HG03045 (cell line): Measurements from ENCODE around the gene NPAS3.

Source experiments
- ATAC-seq: cut with Tn5 transposase; IDR thresholded peaks from one replicate; pipeline ENCODE4 v1.9.1; 2021; ENCODE audit warnings: mild to moderate bottlenecking, moderate library complexity; ENCODE audit not compliant: unreplicated experiment

The NPAS3 gene

DNA sequence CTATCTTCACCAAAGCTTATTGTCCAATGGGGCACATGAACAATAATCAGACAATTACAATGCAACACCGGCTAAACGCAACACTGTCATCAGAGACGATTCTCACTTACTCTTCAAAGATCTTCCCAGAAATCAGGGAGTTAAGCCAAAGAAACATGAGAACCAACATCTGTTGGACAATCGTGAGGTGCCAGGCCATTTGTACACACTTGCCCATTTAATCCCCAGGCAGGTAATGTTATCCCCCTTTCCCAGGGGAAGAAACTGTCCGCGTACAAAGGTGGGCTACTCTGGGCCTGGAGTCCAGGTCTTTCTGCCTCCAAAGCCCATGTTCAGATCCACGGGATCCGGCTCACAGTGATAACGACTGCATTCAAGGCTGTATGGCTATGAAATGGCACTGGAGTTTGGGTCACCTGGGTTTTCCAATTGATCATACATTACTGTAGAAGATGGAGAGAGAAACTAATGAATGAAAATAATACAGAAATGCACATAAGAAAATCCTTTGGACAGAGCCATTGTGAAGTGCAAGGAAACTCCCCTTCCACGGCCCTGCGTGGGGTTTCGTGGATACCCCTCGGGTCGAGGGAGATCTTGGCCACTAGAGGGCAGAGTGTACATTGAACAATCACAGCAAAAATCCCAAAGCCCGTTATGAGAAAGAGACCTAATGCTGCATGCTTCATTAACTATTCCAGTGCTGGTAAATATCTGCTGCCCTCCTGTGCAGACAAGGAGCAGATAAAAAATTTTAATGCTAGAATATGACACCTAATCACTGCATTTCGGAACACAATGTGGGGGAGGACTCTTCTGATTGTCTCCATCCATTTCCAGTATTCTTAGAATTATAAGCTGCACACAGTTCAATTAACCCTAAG lies 900.8 kb downstream of the NPAS3 start:
- ATAC-seq, result no peak

DNA sequence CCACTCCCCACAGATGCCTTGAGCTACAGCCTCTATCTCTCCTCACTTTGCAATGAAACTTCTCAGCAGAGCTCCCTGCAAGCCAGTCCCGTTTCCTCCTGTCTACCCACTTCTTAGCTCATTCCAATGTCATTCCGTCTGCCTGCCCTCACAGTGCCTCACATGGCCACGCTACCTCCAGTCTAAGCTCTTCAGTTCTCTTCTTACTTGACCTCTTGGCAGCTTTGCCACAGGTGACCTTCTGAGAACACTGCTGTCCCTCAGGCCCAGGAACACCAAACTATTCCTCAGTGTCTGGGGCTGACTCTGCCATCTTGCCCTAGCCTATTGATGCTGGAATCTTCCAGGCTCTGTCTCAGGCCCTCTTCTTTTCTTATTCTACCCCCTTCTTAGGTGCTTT lies 902.1 kb downstream of the NPAS3 start:
- ATAC-seq, result no peak

DNA sequence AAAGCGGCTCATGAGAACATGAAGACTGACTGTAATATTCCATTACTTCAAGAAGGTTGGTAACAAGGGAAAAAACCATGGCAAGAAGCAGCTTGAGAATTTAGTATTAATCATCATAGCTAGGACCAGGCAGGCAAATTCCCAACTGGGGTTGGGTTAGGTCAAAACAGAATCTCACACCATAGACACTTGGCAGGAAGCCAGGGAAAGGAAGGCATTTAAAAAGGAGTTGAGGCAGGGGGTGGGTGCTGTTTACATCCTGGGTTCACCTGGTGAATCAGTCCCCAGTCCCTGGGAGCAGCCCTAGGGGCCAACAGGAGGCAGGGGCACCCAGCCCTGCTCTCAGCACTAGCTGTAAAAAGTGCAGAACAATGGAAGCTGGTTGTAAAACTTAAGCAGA lies 903.6 kb downstream of the NPAS3 start:
- no peak for ATAC-seq

DNA sequence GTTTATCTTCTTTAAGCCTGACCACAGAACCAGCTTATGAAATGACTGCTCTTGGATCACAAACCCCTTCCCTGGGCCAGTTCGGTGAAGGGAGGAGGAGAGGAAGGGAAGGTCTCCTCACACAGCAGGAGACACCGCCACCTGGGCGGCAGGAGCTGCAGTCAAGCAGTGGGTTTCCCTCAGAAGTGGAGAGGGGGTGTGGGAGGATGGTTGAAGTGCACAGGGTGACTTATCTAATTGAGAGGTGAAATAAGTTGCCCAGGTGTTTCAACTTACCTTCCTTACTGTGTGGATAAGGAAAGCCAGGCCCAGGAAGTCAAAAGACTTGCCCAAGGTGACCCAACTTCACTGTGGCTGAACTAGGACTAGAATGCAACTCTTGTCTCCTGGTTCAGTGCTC lies 905.4 kb downstream of the NPAS3 start:
- ATAC-seq, result no peak

DNA sequence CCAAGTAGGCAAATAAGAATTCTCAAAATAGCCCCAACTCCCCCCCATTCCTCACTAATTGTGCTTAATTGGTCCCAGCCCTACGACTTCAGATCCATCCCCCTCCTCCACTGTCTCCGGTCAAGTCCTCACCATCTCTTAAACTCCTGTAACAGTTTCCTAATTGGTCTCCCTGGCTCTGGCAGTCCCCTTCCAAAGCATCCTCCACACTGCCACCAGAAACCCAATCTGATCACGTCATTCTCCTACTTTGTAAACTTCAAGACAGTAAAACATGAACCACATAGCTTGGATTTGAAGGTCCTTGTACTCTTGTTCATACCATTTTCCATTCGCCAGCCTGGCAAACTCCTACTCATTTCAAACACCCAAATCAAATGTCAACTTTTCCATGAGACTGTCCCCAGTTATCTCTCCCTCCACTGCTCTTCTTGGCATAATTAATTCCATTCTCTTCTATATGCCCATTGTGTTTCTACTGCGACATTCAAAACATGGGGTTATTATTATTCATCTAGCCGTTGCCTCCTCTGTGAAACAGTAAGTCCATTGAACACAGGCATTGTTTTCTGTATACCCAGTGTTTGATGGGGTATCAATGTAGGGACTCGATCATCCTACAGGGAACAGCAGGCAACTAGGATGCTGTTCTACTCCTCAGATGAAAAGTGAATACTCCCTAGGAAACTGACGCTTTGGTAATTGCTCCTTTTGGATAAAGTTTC lies 907.6 kb downstream of the NPAS3 start:
- ATAC-seq, result no peak

DNA sequence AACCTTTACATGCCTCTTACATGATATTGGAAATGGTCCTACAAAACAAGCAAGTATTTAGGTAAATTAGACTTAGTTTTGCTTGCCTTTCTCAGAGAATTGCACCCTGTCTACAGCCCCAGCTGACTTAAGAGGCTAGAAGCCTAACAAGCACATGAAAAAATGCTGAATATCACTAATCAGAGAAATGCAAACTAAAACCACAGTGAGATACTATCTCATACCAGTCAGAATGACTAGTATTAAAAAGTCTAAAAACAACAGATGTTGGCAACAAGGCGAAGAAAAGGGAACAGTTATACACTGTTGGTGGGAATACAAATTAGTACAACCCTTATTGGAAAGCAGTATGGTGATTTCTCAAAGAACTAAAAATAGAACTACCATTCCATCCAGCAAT lies 908.4 kb downstream of the NPAS3 start:
- no peak for ATAC-seq

DNA sequence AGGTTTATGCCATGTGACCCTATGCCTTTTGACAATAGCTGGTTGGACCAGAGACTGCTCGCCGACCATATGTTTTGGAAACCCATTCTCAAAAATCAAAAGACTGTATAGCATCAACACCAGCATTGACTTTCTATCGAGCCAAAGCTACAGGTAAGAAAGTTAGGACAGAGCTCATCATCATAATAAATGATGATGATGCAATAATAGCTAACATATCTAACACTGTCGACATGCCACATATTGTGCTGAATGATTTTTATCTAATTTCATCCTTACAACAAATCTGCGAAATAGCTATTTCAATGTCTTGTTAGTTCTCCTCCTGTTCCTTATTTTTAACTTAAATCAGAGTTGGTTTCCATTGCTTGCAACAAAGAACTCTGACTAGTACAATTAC lies 909.3 kb downstream of the NPAS3 start:
- no peak for ATAC-seq

DNA sequence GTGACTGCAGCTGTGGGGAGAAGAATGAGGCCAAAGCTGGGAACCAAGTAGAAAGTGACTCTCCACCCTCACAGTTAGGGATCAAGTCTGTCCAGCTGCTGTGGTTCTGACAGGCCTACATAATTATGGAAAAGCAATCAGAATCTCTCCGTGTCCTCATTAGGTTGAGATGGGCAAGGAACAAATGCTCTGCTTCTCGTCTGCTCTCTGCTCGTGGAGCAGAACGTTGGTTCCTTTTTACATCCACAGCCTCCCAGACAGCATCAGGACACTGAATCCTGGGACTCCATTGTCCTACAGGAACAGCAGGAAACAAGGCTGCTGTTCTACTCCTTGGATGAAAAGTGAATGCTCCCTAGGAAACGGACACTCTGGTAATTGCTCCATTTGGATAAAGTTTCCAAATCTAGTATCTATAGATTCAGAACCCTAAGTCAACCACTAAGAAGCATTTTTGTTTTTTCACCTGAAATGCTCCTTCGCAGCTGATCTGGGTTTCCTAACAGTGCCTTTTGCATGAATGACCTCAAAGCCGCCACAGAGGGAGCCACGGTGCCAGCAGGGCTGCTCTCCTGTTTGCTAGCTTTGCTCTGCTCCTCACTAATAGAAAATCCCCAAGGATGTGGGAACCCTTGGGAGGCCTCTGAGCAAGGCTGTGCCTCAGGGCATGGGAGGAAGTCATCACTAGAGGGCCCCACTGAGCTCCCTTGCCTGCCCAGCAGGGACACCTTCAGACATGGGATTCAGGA lies 910.2 kb downstream of the NPAS3 start:
- no peak for ATAC-seq

DNA sequence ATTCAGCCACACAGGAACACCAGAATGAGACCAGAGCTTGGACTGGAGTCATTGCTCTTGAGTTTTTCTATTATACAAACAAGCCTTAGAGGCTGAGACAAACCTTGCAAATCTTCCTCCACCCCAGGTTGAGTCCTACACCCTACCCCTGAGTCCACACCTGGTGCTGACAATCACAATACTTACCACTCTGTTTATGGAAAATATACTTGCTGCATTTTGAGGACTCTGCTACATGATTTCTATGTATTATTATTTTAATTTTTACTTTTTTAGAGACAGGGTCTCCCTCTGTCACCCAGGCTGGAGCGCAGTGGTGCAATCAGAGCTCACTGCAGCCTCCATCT lies 910.7 kb downstream of the NPAS3 start:
- no peak for ATAC-seq

DNA sequence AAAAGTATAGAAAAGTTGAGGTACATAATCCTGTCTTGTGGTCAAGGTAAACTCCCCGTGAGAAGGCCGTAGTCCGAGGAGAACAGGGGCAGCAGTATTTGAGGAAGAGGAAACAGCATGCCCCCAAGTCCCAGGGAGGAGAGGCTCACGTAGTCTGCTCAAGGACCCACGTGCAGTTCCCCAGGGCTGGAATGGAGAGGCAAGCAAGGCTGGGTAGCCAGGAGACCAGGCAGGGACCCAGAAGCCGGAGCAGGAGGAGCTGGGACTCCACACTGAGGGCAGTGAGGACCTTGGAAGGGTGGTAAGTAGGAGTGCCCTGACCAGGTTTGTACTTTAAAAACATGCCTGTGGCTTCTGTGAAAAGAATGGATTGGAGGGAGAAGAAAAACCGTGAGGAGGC lies 912.1 kb downstream of the NPAS3 start:
- no peak for ATAC-seq

DNA sequence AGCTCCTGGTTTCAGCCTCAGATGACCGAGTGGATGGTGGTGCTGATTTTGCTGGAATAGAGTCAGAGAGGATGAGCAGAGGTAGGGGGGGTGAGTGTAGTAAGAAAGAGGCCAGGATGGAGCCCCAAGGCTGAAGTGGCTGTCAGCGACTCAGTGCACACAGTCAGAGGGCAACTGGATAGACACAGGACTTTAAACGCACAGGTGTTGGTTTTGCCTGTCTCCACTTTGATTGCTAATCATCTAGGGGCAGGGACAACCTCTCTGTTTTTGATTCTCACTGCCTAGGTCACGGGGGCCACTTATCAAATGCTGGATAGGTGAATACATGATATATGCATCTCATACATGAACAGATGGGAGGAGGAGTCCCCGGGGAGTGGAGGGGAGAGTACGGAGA lies 912.7 kb downstream of the NPAS3 start:
- no peak for ATAC-seq

DNA sequence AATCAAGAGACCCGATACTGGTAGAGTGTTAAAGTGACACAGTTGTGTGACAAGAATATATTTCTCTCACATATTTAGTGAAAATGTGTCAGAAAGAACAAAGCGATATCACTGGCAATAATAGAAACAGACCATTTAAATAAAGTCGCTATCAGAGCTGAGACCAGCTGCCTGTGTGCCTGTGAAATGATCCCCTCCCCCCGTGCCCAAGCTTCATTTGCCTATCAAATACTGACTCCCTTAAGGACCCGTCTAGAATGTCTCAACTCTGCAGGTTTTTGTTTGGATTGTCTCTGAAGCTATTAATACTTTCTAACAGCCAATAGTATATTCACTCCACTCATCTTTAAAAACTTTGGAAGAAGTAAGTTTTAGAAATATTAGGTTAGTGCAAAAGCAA lies 913.3 kb downstream of the NPAS3 start:
- ATAC-seq, result no peak
